ENCODE data around the gene TMEM223. TPM values are rescaled to one million over a fixed set of nuclear protein-coding genes. Genes with fewer than 3 reads are reported as not detected.

TMEM223 gene
- total and polyA plus RNA-seq, 9 of the 15 experiments (the other 6 are each of a cell fraction or from before 2014, with no cell fraction given), result 5.9 to 34.5 (median 19.6) TPM

DNA sequence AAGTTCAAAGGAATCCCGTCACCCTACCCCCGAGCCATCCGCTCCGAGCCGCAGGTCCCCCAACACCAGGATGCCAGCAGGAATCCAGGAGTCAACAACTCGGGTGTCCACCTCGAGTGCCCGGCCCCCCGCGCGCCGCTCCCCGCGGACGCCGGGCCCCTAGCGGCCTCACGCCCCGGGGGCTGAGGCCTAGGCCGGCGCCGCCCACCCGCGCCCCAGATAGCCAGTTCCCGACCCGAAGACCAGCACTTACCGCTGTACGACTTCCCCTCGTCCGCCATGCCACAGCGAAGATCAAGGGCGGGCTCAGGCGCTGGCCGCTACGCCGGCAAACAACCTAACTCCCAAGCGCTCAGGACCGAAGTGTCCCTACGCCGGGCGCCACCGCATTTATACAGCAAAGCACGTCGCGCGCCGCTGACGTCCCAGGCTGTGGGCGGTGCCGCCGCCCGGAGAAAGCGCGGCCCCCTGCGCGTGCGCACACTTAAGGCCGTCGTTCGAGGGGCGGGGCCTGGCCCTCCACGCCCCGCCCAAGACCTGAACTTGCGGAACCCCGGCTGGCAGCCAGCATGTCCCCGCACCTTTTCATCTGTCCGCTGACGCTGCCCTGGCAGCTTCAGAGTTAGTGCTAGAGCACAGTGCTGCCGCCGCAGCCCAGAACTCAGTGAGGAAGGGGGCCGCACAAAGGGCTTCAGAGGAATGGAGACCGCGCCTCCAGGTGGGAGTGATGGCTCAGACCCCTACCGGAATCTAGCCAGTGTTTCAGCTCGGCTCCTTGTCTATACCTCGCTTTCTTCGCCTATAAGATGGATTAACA is 13.5 kb upstream of the TMEM223 start, which contains the start of gene NXF1 (continued):
- no peak for TF ChIP-seq ZNF518B (CRISPR knock-in tag; IDR thresholded peaks at IDR 0.05)
- TF ChIP-seq ZNF184 (CRISPR knock-in tag; IDR thresholded peaks at IDR 0.05), result no peak
- TF ChIP-seq MITF (IDR thresholded peaks at IDR 0.05), result no peak
- peak; percentile 85 for TF ChIP-seq RB1 (IDR thresholded peaks at IDR 0.05; ENCODE audit: low read depth)
- no peak for TF ChIP-seq SNIP1 (IDR thresholded peaks at IDR 0.05; ENCODE audit: low read depth)
- TF ChIP-seq C11orf30 (IDR thresholded peaks at IDR 0.05; ENCODE audit: low read depth), result peak; percentile 83
- TF ChIP-seq HNRNPUL1 (IDR thresholded peaks at IDR 0.05; ENCODE audit: low read length), result no peak
- peak; percentile 97; the same call in 1 of the 2 replicates for TF ChIP-seq GTF2E2 (tag; IDR thresholded peaks at IDR 0.05)
- TF ChIP-seq, protein P1, sequence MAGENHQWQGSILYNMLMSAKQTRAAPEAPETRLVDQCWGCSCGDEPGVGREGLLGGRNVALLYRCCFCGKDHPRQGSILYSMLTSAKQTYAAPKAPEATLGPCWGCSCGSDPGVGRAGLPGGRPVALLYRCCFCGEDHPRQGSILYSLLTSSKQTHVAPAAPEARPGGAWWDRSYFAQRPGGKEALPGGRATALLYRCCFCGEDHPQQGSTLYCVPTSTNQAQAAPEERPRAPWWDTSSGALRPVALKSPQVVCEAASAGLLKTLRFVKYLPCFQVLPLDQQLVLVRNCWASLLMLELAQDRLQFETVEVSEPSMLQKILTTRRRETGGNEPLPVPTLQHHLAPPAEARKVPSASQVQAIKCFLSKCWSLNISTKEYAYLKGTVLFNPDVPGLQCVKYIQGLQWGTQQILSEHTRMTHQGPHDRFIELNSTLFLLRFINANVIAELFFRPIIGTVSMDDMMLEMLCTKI (IDR thresholded peaks at IDR 0.05; ENCODE audit: partially characterized antibody), result no peak
- TF ChIP-seq RBM17 (IDR thresholded peaks at IDR 0.05; ENCODE audit: borderline replicate concordance, low read depth, low read length), result no peak
- peak; percentile 72; the same call in 1 of the 2 replicates for TF ChIP-seq NBN (IDR thresholded peaks at IDR 0.05; ENCODE audit: low read depth)
- peak in 1 of 2 experiments; percentile 79; a peak in 1 of 4 replicates for TF ChIP-seq SRF (CRISPR knock-in tag; IDR thresholded peaks at IDR 0.05)
- TF ChIP-seq RHOXF2B (CRISPR knock-in tag; conservative IDR thresholded peaks at IDR 0.05), result no peak; the same call in 1 of the 2 replicates
- TF ChIP-seq, protein P2, sequence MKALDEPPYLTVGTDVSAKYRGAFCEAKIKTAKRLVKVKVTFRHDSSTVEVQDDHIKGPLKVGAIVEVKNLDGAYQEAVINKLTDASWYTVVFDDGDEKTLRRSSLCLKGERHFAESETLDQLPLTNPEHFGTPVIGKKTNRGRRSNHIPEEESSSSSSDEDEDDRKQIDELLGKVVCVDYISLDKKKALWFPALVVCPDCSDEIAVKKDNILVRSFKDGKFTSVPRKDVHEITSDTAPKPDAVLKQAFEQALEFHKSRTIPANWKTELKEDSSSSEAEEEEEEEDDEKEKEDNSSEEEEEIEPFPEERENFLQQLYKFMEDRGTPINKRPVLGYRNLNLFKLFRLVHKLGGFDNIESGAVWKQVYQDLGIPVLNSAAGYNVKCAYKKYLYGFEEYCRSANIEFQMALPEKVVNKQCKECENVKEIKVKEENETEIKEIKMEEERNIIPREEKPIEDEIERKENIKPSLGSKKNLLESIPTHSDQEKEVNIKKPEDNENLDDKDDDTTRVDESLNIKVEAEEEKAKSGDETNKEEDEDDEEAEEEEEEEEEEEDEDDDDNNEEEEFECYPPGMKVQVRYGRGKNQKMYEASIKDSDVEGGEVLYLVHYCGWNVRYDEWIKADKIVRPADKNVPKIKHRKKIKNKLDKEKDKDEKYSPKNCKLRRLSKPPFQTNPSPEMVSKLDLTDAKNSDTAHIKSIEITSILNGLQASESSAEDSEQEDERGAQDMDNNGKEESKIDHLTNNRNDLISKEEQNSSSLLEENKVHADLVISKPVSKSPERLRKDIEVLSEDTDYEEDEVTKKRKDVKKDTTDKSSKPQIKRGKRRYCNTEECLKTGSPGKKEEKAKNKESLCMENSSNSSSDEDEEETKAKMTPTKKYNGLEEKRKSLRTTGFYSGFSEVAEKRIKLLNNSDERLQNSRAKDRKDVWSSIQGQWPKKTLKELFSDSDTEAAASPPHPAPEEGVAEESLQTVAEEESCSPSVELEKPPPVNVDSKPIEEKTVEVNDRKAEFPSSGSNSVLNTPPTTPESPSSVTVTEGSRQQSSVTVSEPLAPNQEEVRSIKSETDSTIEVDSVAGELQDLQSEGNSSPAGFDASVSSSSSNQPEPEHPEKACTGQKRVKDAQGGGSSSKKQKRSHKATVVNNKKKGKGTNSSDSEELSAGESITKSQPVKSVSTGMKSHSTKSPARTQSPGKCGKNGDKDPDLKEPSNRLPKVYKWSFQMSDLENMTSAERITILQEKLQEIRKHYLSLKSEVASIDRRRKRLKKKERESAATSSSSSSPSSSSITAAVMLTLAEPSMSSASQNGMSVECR (CRISPR knock-in tag; IDR thresholded peaks at IDR 0.05), result peak; percentile 94; the same call in 1 of the 2 replicates
- TF ChIP-seq RAD21 (CRISPR knock-in tag; conservative IDR thresholded peaks at IDR 0.05 in 1 of 2, IDR thresholded peaks at IDR 0.05 in 1 of 2), result 0 out of 4 replicates have a peak, but pooled peaks of 1 of the 2 experiments have one; percentile 4

All from K562 (cell line).